ENCODE measurements around the gene AGAP6.
"Not testable (repeated sequence)": the region's sequence is repeated elsewhere in the genome, so short reads cannot be mapped to it uniquely, and the experiment has no call there.

The AGAP6 gene

GRCh38 chr10:50020451-50021024, 32.3 kb downstream of the AGAP6 start:
- DNase-seq (ENCODE audit: insufficient read length); FAIRE-seq: not testable (repeated sequence)

GRCh38 chr10:50021646-50022045, 33.4 kb downstream of the AGAP6 start:
- no peak for FAIRE-seq
- no peak for DNase-seq (ENCODE audit: insufficient read length)
- TF ChIP-seq POLR2AphosphoS5 (IDR thresholded peaks at IDR 0.05; ENCODE audit: low read depth, low read length) (no peak), TAF1 (IDR thresholded peaks at IDR 0.05; ENCODE audit: borderline replicate concordance, low read depth, low read length) (no peak)

- not testable (repeated sequence) for DNase-seq (ENCODE audit: insufficient read length); FAIRE-seq
These were observed 36.6 kb downstream of the AGAP6 start for GRCh38 chr10:50024716-50025383.

GRCh38 chr10:50025627-50026026, 37.4 kb downstream of the AGAP6 start:
- no peak for TF ChIP-seq POLR2AphosphoS5 (IDR thresholded peaks at IDR 0.05; ENCODE audit: low read depth, low read length)
- TF ChIP-seq TAF1 (IDR thresholded peaks at IDR 0.05; ENCODE audit: borderline replicate concordance, low read depth, low read length) = no peak
- FAIRE-seq (no peak), DNase-seq (ENCODE audit: insufficient read length) (no peak)

- FAIRE-seq = no peak
- DNase-seq (ENCODE audit: insufficient read length) = no peak
- TF ChIP-seq POLR2A (IDR thresholded peaks at IDR 0.05; ENCODE audit: low read depth, low read length) (no peak), POLR2AphosphoS5 (IDR thresholded peaks at IDR 0.05; ENCODE audit: low read depth, low read length) (no peak), TAF1 (IDR thresholded peaks at IDR 0.05; ENCODE audit: borderline replicate concordance, low read depth, low read length) (no peak)
These were observed 39.0 kb downstream of the AGAP6 start for GRCh38 chr10:50027195-50027594.

- DNase-seq (ENCODE audit: insufficient read length) (no peak), FAIRE-seq (no peak)
- TF ChIP-seq TAF1 (IDR thresholded peaks at IDR 0.05; ENCODE audit: borderline replicate concordance, low read depth, low read length) (no peak), POLR2AphosphoS5 (IDR thresholded peaks at IDR 0.05; ENCODE audit: low read depth, low read length) (no peak), POLR2A (IDR thresholded peaks at IDR 0.05; ENCODE audit: low read depth, low read length) (no peak)
These were observed 45.3 kb downstream of the AGAP6 start for GRCh38 chr10:50033481-50033880.

GRCh38 chr10:50035337-50035736, 47.1 kb downstream of the AGAP6 start:
- not testable (repeated sequence) for FAIRE-seq; DNase-seq (ENCODE audit: insufficient read length)

GRCh38 chr10:50044941-50045664, 56.9 kb downstream of the AGAP6 start:
- no peak for TF ChIP-seq POLR2A (IDR thresholded peaks at IDR 0.05; ENCODE audit: low read depth, low read length)
- no peak for TF ChIP-seq TAF1 (IDR thresholded peaks at IDR 0.05; ENCODE audit: borderline replicate concordance, low read depth, low read length)
- TF ChIP-seq POLR2AphosphoS5 (IDR thresholded peaks at IDR 0.05; ENCODE audit: low read depth, low read length) = no peak
- DNase-seq (ENCODE audit: insufficient read length) = no peak
- no peak for FAIRE-seq

GRCh38 chr10:50046457-50046856, 58.3 kb downstream of the AGAP6 start:
- DNase-seq (ENCODE audit: insufficient read length); FAIRE-seq: not testable (repeated sequence)

- FAIRE-seq = not testable (repeated sequence)
These were observed 59.4 kb downstream of the AGAP6 start for GRCh38 chr10:50047594-50047993.

GRCh38 chr10:50051995-50052660, 63.9 kb downstream of the AGAP6 start:
- DNase-seq (ENCODE audit: insufficient read length); FAIRE-seq: not testable (repeated sequence)

More at GRCh38 chr10:50047594-50047993, 59.4 kb downstream of the AGAP6 start:
- not testable (repeated sequence) for DNase-seq (ENCODE audit: insufficient read length)

- FAIRE-seq; DNase-seq (ENCODE audit: insufficient read length): not testable (repeated sequence)
These were observed 64.7 kb downstream of the AGAP6 start for GRCh38 chr10:50052778-50053376.

GRCh38 chr10:50055494-50056292, 67.5 kb downstream of the AGAP6 start:
- DNase-seq (ENCODE audit: insufficient read length); FAIRE-seq: not testable (repeated sequence)

GRCh38 chr10:50056654-50057053, 68.4 kb downstream of the AGAP6 start:
- DNase-seq (ENCODE audit: insufficient read length); FAIRE-seq: not testable (repeated sequence)

- DNase-seq (ENCODE audit: insufficient read length); FAIRE-seq: not testable (repeated sequence)
These were observed 70.5 kb downstream of the AGAP6 start for GRCh38 chr10:50058727-50059126.

GRCh38 chr10:50059946-50060345, 71.7 kb downstream of the AGAP6 start:
- not testable (repeated sequence) for FAIRE-seq; DNase-seq (ENCODE audit: insufficient read length)

All from GM12892 (cell line).